ENCODE results near the gene TM9SF4. TPM values are rescaled to one million over a fixed set of nuclear protein-coding genes. Genes with fewer than 3 reads are reported as not detected.
"Not testable (repeated sequence)": the region's sequence is repeated elsewhere in the genome, so short reads cannot be mapped to it uniquely, and the experiment has no call there.

Gene TM9SF4
- total RNA-seq, 2 experiments from 2014 or later, result 22.4 to 24.5 TPM

GRCh38 chr20:32191873-32192272 lies 82.4 kb downstream of the TM9SF4 start:
- no peak for TF ChIP-seq CTCF (IDR thresholded peaks at IDR 0.05)
- Mint-ChIP-seq H3K36me3 (ENCODE audit: low read depth) (peaks cover 31% of the 10 kb centered on the region), H3K27ac (peak overlapping the region; percentile 85), H3K9me3 (no peaks in the 10 kb centered on the region), H3K4me3 (peak overlapping the region; percentile 71), H3K27me3 (no peaks in the 10 kb centered on the region), H3K4me1 (ENCODE audit: low read depth) (peaks cover 33% of the 10 kb centered on the region)
- Histone ChIP-seq H3K9me3 (ENCODE audit: control insufficient read depth in 1 of 2, insufficient read depth in 1 of 2, low read length in 2 of 2) (no peaks in the 10 kb centered on the region), H3K36me3 (ENCODE audit: insufficient read depth, low read length) (peaks cover 22% of the 10 kb centered on the region), H3K4me1 (ENCODE audit: insufficient read depth, low read length) (peaks cover 25% of the 10 kb centered on the region), H3K27ac (ENCODE audit: low read depth in 1 of 2, low read length in 2 of 2) (no peak overlapping the region), H3K27me3 (ENCODE audit: control insufficient read depth in 1 of 2, insufficient read depth in 2 of 2, low read length in 2 of 2) (no peaks in the 10 kb centered on the region), H3K4me3 (ENCODE audit: low read length) (no peak overlapping the region)
- ATAC-seq (ENCODE audit: poor library complexity) (no peak), DNase-seq (no peak)
- POLR2A ChIA-PET, result no interaction called here
- intact Hi-C loops (cut with DNase I, micrococcal nuclease), result no loop called here
- CTCF ChIA-PET, result no interaction called here

DNA sequence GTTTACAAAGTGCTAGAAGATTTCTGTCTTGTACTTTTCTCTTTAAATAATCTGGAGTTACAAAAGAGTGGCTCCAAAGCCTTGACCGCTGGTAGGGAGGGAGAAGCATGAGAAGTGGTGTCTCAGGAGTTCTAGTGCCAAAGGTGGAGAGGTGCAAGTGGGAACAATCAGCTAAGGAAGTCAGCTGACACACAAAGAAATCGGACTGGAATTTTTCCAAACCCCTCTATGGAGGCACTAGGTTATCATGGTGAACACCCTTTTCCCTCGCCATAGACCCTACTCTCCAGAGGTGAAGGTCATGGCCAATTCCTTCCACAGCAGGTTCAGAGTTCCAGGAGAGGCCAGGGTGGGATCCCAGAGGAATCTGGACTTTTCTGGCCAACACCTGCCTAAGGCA lies 83.2 kb downstream of the TM9SF4 start:
- intact Hi-C loops (cut with DNase I, micrococcal nuclease), result no loop called here
- peak overlapping the region; percentile 71 for H3K4me3 Mint-ChIP-seq
- peaks cover 30% of the 10 kb centered on the region for H3K36me3 ChIP-seq (ENCODE audit: insufficient read depth, low read length)
- no peaks in the 10 kb centered on the region for H3K9me3 ChIP-seq (ENCODE audit: control insufficient read depth in 1 of 2, insufficient read depth in 1 of 2, low read length in 2 of 2)
- no peaks in the 10 kb centered on the region for H3K27me3 ChIP-seq (ENCODE audit: control insufficient read depth in 1 of 2, insufficient read depth in 2 of 2, low read length in 2 of 2)
- no peak overlapping the region for H3K4me3 ChIP-seq (ENCODE audit: low read length)
- TF ChIP-seq CTCF (IDR thresholded peaks at IDR 0.05), result no peak
- peaks cover 25% of the 10 kb centered on the region for H3K4me1 ChIP-seq (ENCODE audit: insufficient read depth, low read length)
- no peak for ATAC-seq (ENCODE audit: poor library complexity)
- no peaks in the 10 kb centered on the region for H3K9me3 Mint-ChIP-seq
- H3K27ac ChIP-seq (ENCODE audit: low read depth in 1 of 2, low read length in 2 of 2), result no peak overlapping the region
- peak overlapping the region; percentile 85 for H3K27ac Mint-ChIP-seq
- peaks cover 39% of the 10 kb centered on the region for H3K36me3 Mint-ChIP-seq (ENCODE audit: low read depth)
- no peaks in the 10 kb centered on the region for H3K27me3 Mint-ChIP-seq
- H3K4me1 Mint-ChIP-seq (ENCODE audit: low read depth), result peaks cover 36% of the 10 kb centered on the region
- POLR2A ChIA-PET, result no interaction called here
- no peak for DNase-seq
- CTCF ChIA-PET, result no interaction called here

DNA sequence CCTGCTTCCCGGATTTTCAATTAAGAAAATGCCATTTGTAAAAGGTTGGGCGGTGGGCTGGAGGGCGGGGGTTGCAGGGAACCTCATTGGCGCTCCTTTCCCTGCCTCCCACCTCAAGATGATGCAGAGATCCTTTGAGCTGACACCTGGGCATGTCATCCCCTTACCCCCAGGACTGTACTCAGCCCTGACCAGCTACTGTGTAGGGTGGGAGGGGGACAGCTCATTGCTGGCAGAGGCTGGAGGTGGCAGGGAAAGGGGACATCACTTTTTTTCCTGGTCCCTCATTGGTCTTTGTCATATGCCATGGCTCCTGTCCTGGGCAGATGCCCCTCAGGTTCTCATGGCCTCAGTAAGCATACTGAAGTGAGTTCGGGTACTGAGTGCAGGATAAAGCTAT lies 83.8 kb downstream of the TM9SF4 start:
- Mint-ChIP-seq H3K4me1 (ENCODE audit: low read depth) (peaks cover 38% of the 10 kb centered on the region), H3K36me3 (ENCODE audit: low read depth) (peaks cover 45% of the 10 kb centered on the region)
- H3K4me3 ChIP-seq (ENCODE audit: low read length); POLR2A ChIA-PET; ATAC-seq (ENCODE audit: poor library complexity); H3K9me3 ChIP-seq (ENCODE audit: control insufficient read depth in 1 of 2, insufficient read depth in 1 of 2, low read length in 2 of 2); H3K27me3 ChIP-seq (ENCODE audit: control insufficient read depth in 1 of 2, insufficient read depth in 2 of 2, low read length in 2 of 2); H3K27me3 Mint-ChIP-seq; H3K9me3 Mint-ChIP-seq; H3K27ac ChIP-seq (ENCODE audit: low read depth in 1 of 2, low read length in 2 of 2); DNase-seq; H3K27ac Mint-ChIP-seq; H3K4me3 Mint-ChIP-seq; intact Hi-C loops (cut with DNase I, micrococcal nuclease); CTCF ChIA-PET: not testable (repeated sequence)
- H3K36me3 ChIP-seq (ENCODE audit: insufficient read depth, low read length), result peaks cover 36% of the 10 kb centered on the region
- peaks cover 20% of the 10 kb centered on the region for H3K4me1 ChIP-seq (ENCODE audit: insufficient read depth, low read length)

- Mint-ChIP-seq H3K27ac (no peak overlapping the region), H3K4me3 (no peak overlapping the region), H3K27me3 (no peaks in the 10 kb centered on the region), H3K4me1 (ENCODE audit: low read depth) (peaks cover 38% of the 10 kb centered on the region), H3K36me3 (ENCODE audit: low read depth) (peaks cover 51% of the 10 kb centered on the region), H3K9me3 (no peaks in the 10 kb centered on the region)
- intact Hi-C loops (cut with DNase I, micrococcal nuclease), result no loop called here
- no peaks in the 10 kb centered on the region for H3K27me3 ChIP-seq (ENCODE audit: control insufficient read depth in 1 of 2, insufficient read depth in 2 of 2, low read length in 2 of 2)
- H3K4me3 ChIP-seq (ENCODE audit: low read length), result no peak overlapping the region
- peaks cover 13% of the 10 kb centered on the region for H3K4me1 ChIP-seq (ENCODE audit: insufficient read depth, low read length)
- no peak overlapping the region for H3K27ac ChIP-seq (ENCODE audit: low read depth in 1 of 2, low read length in 2 of 2)
- no peak for TF ChIP-seq CTCF (IDR thresholded peaks at IDR 0.05)
- no peaks in the 10 kb centered on the region for H3K9me3 ChIP-seq (ENCODE audit: control insufficient read depth in 1 of 2, insufficient read depth in 1 of 2, low read length in 2 of 2)
- H3K36me3 ChIP-seq (ENCODE audit: insufficient read depth, low read length), result peaks cover 43% of the 10 kb centered on the region
- POLR2A ChIA-PET, result no interaction called here
- ATAC-seq (ENCODE audit: poor library complexity) (no peak), DNase-seq (no peak)
- CTCF ChIA-PET, result no interaction called here
These were observed 84.5 kb downstream of the TM9SF4 start for GRCh38 chr20:32193996-32194395.

Data from CD4-positive, alpha-beta T cell (primary cell).